OCI-LY7 (cell line): ENCODE measurements around the gene TBC1D9B.
"Not testable (repeated sequence)": the region's sequence is repeated elsewhere in the genome, so short reads cannot be mapped to it uniquely, and the experiment has no call there.

Experiments used
- EZH2phosphoT487 ChIP-seq: fragments of 200-600 bp; sonication (generic); IDR thresholded peaks from 2 replicates; pipeline ENCODE4 v1.6.1; 2018; ENCODE audit warnings: low read depth, borderline replicate concordance, mild to moderate bottlenecking, mixed run types, antibody characterized with exemption, low read length, moderate library complexity, mixed read lengths
- TF ChIP-seq, protein P1 (sequence below): fragments of 200-600 bp; sonication (generic); conservative IDR thresholded peaks from 2 replicates; pipeline ENCODE4 v1.5.1; 2014; ENCODE audit warnings: mild to moderate bottlenecking, antibody characterized with exemption, low read length, moderate library complexity, mixed read lengths

DNA sequence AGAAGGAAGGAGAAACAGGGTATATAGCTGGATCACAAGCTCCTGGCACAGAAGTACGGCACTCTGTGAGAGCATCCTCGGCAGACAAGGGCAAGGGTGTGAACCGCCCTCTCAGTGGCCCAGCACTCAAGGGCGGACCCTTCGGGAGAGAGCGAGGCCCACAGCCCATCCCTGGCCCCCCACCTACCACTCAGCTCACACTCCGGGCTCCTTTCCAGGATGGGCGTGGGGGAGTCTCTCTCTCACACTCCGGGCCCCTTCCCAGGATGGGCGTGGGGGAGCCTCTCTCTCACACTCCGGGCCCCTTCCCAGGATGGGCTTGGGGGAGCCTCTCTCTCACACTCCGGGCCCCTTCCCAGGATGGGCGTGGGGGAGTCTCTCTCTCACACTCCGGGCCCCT is 36.2 kb downstream of the TBC1D9B start:
- TF ChIP-seq, protein P1, sequence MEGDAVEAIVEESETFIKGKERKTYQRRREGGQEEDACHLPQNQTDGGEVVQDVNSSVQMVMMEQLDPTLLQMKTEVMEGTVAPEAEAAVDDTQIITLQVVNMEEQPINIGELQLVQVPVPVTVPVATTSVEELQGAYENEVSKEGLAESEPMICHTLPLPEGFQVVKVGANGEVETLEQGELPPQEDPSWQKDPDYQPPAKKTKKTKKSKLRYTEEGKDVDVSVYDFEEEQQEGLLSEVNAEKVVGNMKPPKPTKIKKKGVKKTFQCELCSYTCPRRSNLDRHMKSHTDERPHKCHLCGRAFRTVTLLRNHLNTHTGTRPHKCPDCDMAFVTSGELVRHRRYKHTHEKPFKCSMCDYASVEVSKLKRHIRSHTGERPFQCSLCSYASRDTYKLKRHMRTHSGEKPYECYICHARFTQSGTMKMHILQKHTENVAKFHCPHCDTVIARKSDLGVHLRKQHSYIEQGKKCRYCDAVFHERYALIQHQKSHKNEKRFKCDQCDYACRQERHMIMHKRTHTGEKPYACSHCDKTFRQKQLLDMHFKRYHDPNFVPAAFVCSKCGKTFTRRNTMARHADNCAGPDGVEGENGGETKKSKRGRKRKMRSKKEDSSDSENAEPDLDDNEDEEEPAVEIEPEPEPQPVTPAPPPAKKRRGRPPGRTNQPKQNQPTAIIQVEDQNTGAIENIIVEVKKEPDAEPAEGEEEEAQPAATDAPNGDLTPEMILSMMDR, result not testable (repeated sequence)
- TF ChIP-seq EZH2phosphoT487, result not testable (repeated sequence)
